ENCODE results near the gene ELAVL2. TPM values are rescaled to one million over a fixed set of nuclear protein-coding genes. Genes with fewer than 3 reads are reported as not detected.

ELAVL2 gene
- total and polyA plus RNA-seq, 3 donors from 2014 or later, result 52.7 to 77.0 (median 75.7) TPM

- no peaks in the 10 kb centered on the region for H3K9me3 ChIP-seq
- no peak for DNase-seq
- H3K27me3 ChIP-seq, result no peaks in the 10 kb centered on the region
- WGBS, 2 donors, result 2 to 3% methylated on average over 21 to 28 of the region's 28 CpGs
- H3K4me3 ChIP-seq, result peak overlapping the region in 1 of 2 donors; percentile 16
- H3K4me1 ChIP-seq, result no peaks in the 10 kb centered on the region
- intact Hi-C loops (cut with DNase I; ENCODE audit: low total_unique reads), result no loop called here
- no peak for TF ChIP-seq POLR2A (IDR thresholded peaks at IDR 0.05)
- TF ChIP-seq CTCF (IDR thresholded peaks at IDR 0.05), result no peak
- H3K36me3 ChIP-seq (ENCODE audit: low read depth, missing control alignments), result no peaks in the 10 kb centered on the region
- no peak overlapping the region for H3K27ac ChIP-seq
Measured at GRCh38 chr9:23830929-23831730, 5.1 kb upstream of the ELAVL2 start.

GRCh38 chr9:23830476-23830805, 4.4 kb upstream of the ELAVL2 start:
- Histone ChIP-seq H3K27ac (no peak overlapping the region), H3K36me3 (ENCODE audit: low read depth, missing control alignments) (no peaks in the 10 kb centered on the region), H3K9me3 (no peaks in the 10 kb centered on the region), H3K4me1 (no peaks in the 10 kb centered on the region), H3K27me3 (no peaks in the 10 kb centered on the region), H3K4me3 (no peak overlapping the region)
- no peak for DNase-seq
- intact Hi-C loops (cut with DNase I; ENCODE audit: low total_unique reads), result no loop called here
- no peak for TF ChIP-seq POLR2A (IDR thresholded peaks at IDR 0.05)
- TF ChIP-seq CTCF (IDR thresholded peaks at IDR 0.05), result no peak
- WGBS, 2 donors, result 3 to 6% methylated on average over 5 of the region's 5 CpGs

GRCh38 chr9:23829580-23830475, 3.8 kb upstream of the ELAVL2 start:
- Histone ChIP-seq H3K36me3 (ENCODE audit: low read depth, missing control alignments) (no peaks in the 10 kb centered on the region), H3K4me3 (no peak overlapping the region), H3K9me3 (no peaks in the 10 kb centered on the region), H3K27me3 (no peaks in the 10 kb centered on the region), H3K4me1 (no peaks in the 10 kb centered on the region), H3K27ac (no peak overlapping the region)
- intact Hi-C loops (cut with DNase I; ENCODE audit: low total_unique reads), result no loop called here
- no peak for DNase-seq
- WGBS, 2 donors, result 3 to 4% methylated on average over 22 of the region's 22 CpGs
- TF ChIP-seq POLR2A (IDR thresholded peaks at IDR 0.05) (no peak), CTCF (IDR thresholded peaks at IDR 0.05) (no peak)

- intact Hi-C loops (cut with DNase I; ENCODE audit: low total_unique reads), result no loop called here
- Histone ChIP-seq H3K27me3 (no peaks in the 10 kb centered on the region), H3K27ac (no peak overlapping the region), H3K4me3 (peak overlapping the region; percentile 27 to 54), H3K9me3 (no peaks in the 10 kb centered on the region), H3K4me1 (peaks cover 6% of the 10 kb centered on the region), H3K36me3 (ENCODE audit: low read depth, missing control alignments) (no peaks in the 10 kb centered on the region)
- no peak for DNase-seq
- TF ChIP-seq CTCF (IDR thresholded peaks at IDR 0.05) (no peak), POLR2A (IDR thresholded peaks at IDR 0.05) (no peak)
- WGBS, 2 donors, result 1 to 3% methylated on average over 12 of the region's 12 CpGs
Measured at GRCh38 chr9:23825700-23826099, 340 bp downstream of the ELAVL2 start.
